AG04450 (cell line): ENCODE measurements around the gene DEFB112. TPM values are rescaled to one million over a fixed set of nuclear protein-coding genes. Genes with fewer than 3 reads are reported as not detected.

ENCODE experiments used
- CTCF ChIA-PET: fragments of 300-600, 350-600 bp; formaldehyde crosslinking; extraction: SDS; loops from one replicate; lab custom pipeline; 2022; ENCODE audit warnings: antibody characterized with exemption, inconsistent platforms; lab: Charles Lee
- POLR2A ChIA-PET: fragments of 350-600 bp; formaldehyde crosslinking; extraction: SDS; loops from one replicate; lab custom pipeline; 2021; ENCODE audit warnings: antibody characterized with exemption, inconsistent platforms; lab: Yijun Ruan, JAX
- DNase-seq: peaks from one replicate; pipeline ENCODE4 v3.0.0-alpha.2; 2011; ENCODE audit warnings: low read depth, low spot score
- H3K27ac ChIP-seq: one replicate; pipeline ENCODE4 v1.5.1; 2012; ENCODE audit warnings: low read depth, low read length, control low read depth
- H3K27me3 ChIP-seq: one replicate; pipeline ENCODE4 v1.6.0; 2012; ENCODE audit warnings: low read length; ENCODE audit not compliant: control insufficient read depth, insufficient read depth
- H3K4me3 ChIP-seq: 2 replicates; pipeline ENCODE4 v1.5.1; 2011; ENCODE audit warnings: mild to moderate bottlenecking, low read depth, low read length, control low read depth
- H3K9me3 ChIP-seq: 2 replicates; pipeline ENCODE4 v1.5.1; 2012; ENCODE audit warnings: low read length; ENCODE audit not compliant: control insufficient read depth, insufficient read depth
- polyA minus RNA-seq: library from RNA; depleted of rRNA, polyadenylated mRNA; stranded (reverse); fragments of >200 nt; gene quantifications from 2 replicates; pipeline ENCODE4 v1.2.3, GENCODE V29; 2011; rRNA and poly(A)+ RNA removed
- polyA plus RNA-seq: library from polyadenylated mRNA; depleted of rRNA; stranded (reverse); fragments of >200 nt; gene quantifications from 2 replicates; pipeline ENCODE4 v1.2.3, GENCODE V29; 2011; rRNA removed
- TF ChIP-seq, protein P1 (sequence below): IDR thresholded peaks from 2 replicates; pipeline ENCODE4 v1.5.1; 2011; ENCODE audit warnings: low read depth, low read length, control low read depth, inconsistent platforms

Gene DEFB112, protein sequence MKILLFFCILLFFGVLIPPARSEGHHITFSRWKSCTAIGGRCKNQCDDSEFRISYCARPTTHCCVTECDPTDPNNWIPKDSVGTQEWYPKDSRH
- polyA plus RNA-seq (not detected in 2 replicates), polyA minus RNA-seq (not detected in 2 replicates)

DNA sequence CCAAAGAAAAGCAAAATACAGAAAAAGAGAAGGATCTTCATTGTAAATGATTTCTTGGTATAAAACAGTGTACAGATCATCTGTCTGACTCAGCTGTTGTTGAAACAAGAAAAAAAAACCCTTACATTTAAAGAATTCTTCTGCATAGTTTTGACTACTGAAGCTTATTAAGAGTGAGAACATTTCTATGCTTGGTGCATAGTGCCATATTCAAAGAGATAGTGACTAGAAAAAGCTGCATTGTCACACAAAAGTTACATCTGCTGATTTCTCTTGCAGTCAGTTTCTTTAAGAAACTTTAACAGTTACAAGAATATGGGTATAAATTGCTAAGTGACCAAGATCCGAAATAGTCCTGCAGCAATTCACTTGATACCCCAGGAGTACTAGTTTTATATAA, at the start of gene DEFB112:
TSS of gene DEFB112 (minus strand) at position 101 of the 400 bp plus-strand sequence. CDS start at position 41, 60 bp downstream.
- ChIA-PET CTCF (no interaction called here), POLR2A (no interaction called here)
- TF ChIP-seq, protein P1, sequence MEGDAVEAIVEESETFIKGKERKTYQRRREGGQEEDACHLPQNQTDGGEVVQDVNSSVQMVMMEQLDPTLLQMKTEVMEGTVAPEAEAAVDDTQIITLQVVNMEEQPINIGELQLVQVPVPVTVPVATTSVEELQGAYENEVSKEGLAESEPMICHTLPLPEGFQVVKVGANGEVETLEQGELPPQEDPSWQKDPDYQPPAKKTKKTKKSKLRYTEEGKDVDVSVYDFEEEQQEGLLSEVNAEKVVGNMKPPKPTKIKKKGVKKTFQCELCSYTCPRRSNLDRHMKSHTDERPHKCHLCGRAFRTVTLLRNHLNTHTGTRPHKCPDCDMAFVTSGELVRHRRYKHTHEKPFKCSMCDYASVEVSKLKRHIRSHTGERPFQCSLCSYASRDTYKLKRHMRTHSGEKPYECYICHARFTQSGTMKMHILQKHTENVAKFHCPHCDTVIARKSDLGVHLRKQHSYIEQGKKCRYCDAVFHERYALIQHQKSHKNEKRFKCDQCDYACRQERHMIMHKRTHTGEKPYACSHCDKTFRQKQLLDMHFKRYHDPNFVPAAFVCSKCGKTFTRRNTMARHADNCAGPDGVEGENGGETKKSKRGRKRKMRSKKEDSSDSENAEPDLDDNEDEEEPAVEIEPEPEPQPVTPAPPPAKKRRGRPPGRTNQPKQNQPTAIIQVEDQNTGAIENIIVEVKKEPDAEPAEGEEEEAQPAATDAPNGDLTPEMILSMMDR: no peak
- no peak for DNase-seq
- Histone ChIP-seq H3K27me3 (no peaks in the 10 kb centered on the region), H3K27ac (no peak within 1 kb of the TSS), H3K9me3 (no peaks in the 10 kb centered on the region), H3K4me3 (no peak within 1 kb of the TSS)

DNA sequence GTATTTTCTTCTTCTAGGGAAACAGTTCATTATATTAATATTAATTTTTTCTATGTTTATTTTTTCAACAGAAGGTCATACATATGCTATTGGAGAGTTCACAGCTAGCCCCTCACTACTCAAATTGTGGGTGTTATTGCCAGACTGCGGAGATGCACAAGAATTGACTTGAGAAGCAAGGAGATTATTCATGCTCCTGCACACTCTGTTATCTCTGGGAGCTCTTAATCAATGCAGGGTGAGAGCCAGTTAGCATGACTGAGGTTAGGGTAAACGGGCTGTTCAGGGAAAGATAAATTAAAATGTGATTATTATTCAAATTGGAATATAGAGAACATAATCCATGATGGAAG, 48.9 kb upstream of the DEFB112 start:
- CTCF ChIA-PET: no interaction called here
- no peak for DNase-seq
- Histone ChIP-seq H3K27ac (no peak overlapping the region), H3K4me3 (no peak overlapping the region), H3K27me3 (no peaks in the 10 kb centered on the region), H3K9me3 (no peaks in the 10 kb centered on the region)
- POLR2A ChIA-PET: no interaction called here
- TF ChIP-seq, protein P1: no peak

DNA sequence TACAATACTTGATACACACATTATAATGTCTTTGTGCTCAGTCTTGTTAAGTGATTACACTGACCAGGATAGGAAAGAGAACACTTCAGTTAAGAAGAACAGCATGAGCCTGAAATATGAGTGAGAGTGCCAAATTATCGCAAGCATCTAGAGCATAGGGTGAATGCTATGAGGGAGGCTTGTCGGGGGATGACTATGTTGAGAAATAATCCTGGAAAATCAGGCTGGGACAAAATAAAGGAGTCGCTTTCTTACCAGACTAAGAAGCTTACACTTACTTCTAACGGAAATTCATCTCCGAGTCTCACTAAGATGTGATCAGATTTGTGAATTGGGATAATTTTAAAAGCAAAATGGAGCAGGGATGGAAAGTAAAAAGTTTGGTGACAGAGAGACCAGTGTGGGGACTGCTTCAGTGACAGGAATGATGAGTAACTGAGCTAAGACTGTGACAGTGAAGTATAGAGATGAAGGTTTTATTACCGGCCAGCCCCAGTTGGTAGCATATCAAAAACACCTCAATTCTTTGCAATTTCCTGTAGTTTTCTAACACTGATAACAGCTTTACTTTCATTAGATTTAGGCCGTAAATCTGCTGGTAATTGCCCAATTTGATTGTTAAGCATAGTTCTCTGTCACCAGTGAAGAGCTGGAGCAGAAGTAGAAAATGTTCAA, 48.4 kb upstream of the DEFB112 start:
- H3K27me3 ChIP-seq: no peaks in the 10 kb centered on the region
- ChIA-PET POLR2A (no interaction called here), CTCF (no interaction called here)

DNA sequence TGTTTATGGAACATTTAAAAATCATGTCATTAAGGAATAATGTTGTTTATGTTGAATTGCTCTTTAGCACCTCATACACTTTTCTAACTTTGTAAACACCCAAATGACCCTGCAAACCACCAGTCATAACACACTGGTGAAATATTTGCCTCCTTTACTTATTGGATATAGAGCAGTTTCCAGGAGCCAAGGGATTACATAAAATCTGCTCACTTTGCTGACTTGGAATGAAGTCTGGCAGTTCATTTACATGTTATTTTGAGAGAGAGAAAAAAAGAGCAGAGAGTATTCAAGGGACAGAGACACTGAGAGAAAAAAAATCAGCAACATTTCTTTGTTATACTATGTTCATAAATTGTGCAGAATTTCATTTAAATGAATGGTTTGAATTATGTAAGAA, 46.6 kb upstream of the DEFB112 start:
- TF ChIP-seq, protein P1: no peak
- Histone ChIP-seq H3K4me3 (no peak overlapping the region), H3K27me3 (no peaks in the 10 kb centered on the region), H3K27ac (no peak overlapping the region), H3K9me3 (no peaks in the 10 kb centered on the region)
- ChIA-PET CTCF (no interaction called here), POLR2A (no interaction called here)
- no peak for DNase-seq

More for the DNA sequence above, 48.4 kb upstream of the DEFB112 start:
- Histone ChIP-seq H3K9me3 (no peaks in the 10 kb centered on the region), H3K4me3 (no peak overlapping the region), H3K27ac (no peak overlapping the region)
- no peak for DNase-seq
- TF ChIP-seq, protein P1: no peak

DNA sequence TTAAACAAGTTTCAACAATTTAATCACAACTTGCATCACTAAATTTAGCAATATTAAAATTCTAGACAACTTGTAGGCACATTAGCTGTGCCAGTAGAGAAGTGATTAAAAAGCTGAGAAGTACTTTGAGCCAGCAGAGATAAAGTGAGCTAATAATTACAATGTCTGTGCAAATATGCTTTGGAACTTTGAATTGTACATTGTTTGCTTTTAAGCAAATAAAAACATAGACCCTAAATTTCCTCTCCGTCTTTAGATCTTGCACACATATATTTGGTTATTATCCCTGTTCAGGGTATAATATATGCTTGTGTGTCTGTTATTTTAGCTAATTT, 44.2 kb upstream of the DEFB112 start:
- no peak for DNase-seq
- Histone ChIP-seq H3K27me3 (no peaks in the 10 kb centered on the region), H3K27ac (no peak overlapping the region), H3K9me3 (no peaks in the 10 kb centered on the region), H3K4me3 (no peak overlapping the region)
- TF ChIP-seq, protein P1: no peak
- CTCF ChIA-PET: no interaction called here
- POLR2A ChIA-PET: no interaction called here
